Right lobe of liver (tissue), 4 donors: ENCODE data around the gene CLK2.

Source experiments
- CTCF ChIP-seq, 4 donors: fragments of 200-600 bp in 3 of 4; fragments of 450-650 bp in 1 of 4; IDR thresholded peaks; one replicate each; pipeline versions ENCODE4 v1.5.1 to v1.8.0; 2016 to 2022; ENCODE audit warnings: antibody characterized with exemption in 4 of 4, mild to moderate bottlenecking in 2 of 4
- POLR2A ChIP-seq: fragments of 450-650 bp; IDR thresholded peaks from one replicate; pipeline ENCODE4 v1.6.1; 2017; ENCODE audit warnings: antibody characterized with exemption, mild to moderate bottlenecking
- donor health status: DM: no; HTN: no; CAD: no.
- donor health status: DM: no; HTN: no; CAD: no.
- donor health status: DM: no; HTN: yes; CAD: no.

- TF ChIP-seq CTCF (IDR thresholded peaks at IDR 0.05) (no peak), POLR2A (no peak)
These were observed 14.8 kb upstream of the CLK2 start for GRCh38 chr1:155287987-155288543.
